Psoas muscle (tissue), 8 donors: Measurements from ENCODE around the gene FAT1. TPM values are rescaled to one million over a fixed set of nuclear protein-coding genes. Genes with fewer than 3 reads are reported as not detected.
"Not testable (repeated sequence)": the region's sequence is repeated elsewhere in the genome, so short reads cannot be mapped to it uniquely, and the experiment has no call there.

Experiments used
- ATAC-seq, 4 donors: fragments of 200-7000 bp; cut with Tn5 transposase; one replicate each; pipeline ENCODE4 v1.9.1; 2020; ENCODE audit warnings: moderate library complexity in 3 of 4, mild to moderate bottlenecking in 2 of 4
- DNase-seq, 2 donors: peaks; one replicate each; pipeline ENCODE4 v3.0.0-alpha.2; 2020
- H3K27ac ChIP-seq: fragments of 200-600 bp; one replicate; pipeline ENCODE4 v1.8.0; 2022
- H3K27me3 ChIP-seq, 3 donors: fragments of 200-600 bp in 1 of 3; one replicate each; pipeline versions ENCODE4 v1.6.1 to v1.8.0; 2013 to 2022; ENCODE audit warnings: low read length in 2 of 3, mild to moderate bottlenecking in 2 of 3, moderate library complexity in 1 of 3; ENCODE audit not compliant: insufficient read depth in 3 of 3
- H3K36me3 ChIP-seq, 2 donors: fragments of 200-600 bp in 1 of 2; one replicate each; pipeline versions ENCODE4 v1.6.1 to v1.8.0; 2013 to 2022; ENCODE audit warnings: low read depth in 1 of 2, mild to moderate bottlenecking in 1 of 2, moderate library complexity in 1 of 2; ENCODE audit not compliant: insufficient read depth in 1 of 2
- H3K4me1 ChIP-seq: fragments of 200-600 bp; one replicate; pipeline ENCODE4 v1.8.0; 2022
- H3K4me3 ChIP-seq: fragments of 200-600 bp; one replicate; pipeline ENCODE4 v1.8.0; 2022; ENCODE audit warnings: mild to moderate bottlenecking
- H3K9me3 ChIP-seq: fragments of 200-600 bp; one replicate; pipeline ENCODE4 v1.8.0; 2022
- WGBS, 3 donors: extraction: QIAGEN DNeasy Blood & Tissue Kit; methylation state at CpG; one replicate each; pipeline versions ENCODE4 v1.1.6 to v1.1.7; 2013; 5-methylcytosine and 5-hydroxymethylcytosine counted together
- intact Hi-C, 2 donors: fragments of 100-400 bp; cut with DNase I; formaldehyde crosslinking; loops; one replicate each; pipeline versions ENCODE4 v1.11.0 to v1.14.2; 2022
- polyA plus RNA-seq, 3 donors: library from polyadenylated mRNA; stranded (reverse); fragments of 200-250 nt; gene quantifications; one replicate each; pipeline ENCODE4 v1.2.3, GENCODE V29; 2013
- total RNA-seq, 4 donors: library from RNA; stranded (reverse); fragmentation: NEBNext Ultra II Directional in 2 of 4; extraction: Animal tissue kit (Norgen Biotek cat#: 25700) in 2 of 4; gene quantifications; one replicate each; pipeline versions ENCODE4 v1.2.1 to v1.2.4, GENCODE V29; 2021 to 2023
- TF ChIP-seq, protein P1 (sequence below): fragments of 200-600 bp; IDR thresholded peaks from one replicate; pipeline ENCODE4 v1.8.0; 2022; ENCODE audit warnings: antibody characterized with exemption
- donor health status: healthy with polysubstance abuse.
- donor health status: DM: no; HTN: no; CAD: no; lungs with moderate emphysema.
- donor health status: Bipolar disorder and iron deficiency.
- donor health status: healthy.
- donor health status: DM: yes; HTN: yes; CAD: no.
- donor health status: DM: no; HTN: no; CAD: no.
- donor health status: DM: no; HTN: no; CAD: no.
- donor health status: DM: yes; HTN: yes; CAD: no.

Gene FAT1
- total and polyA plus RNA-seq, 7 donors, result 1.8 to 11.5 (median 4.0) TPM

GRCh38 chr4:186764457-186764856, 40.8 kb upstream of the FAT1 start:
- no peaks in the 10 kb centered on the region for H3K27me3 ChIP-seq
- ATAC-seq (no peak), DNase-seq (no peak)
- no peaks in the 10 kb centered on the region for H3K36me3 ChIP-seq
- H3K4me3 ChIP-seq, result no peak overlapping the region
- no peaks in the 10 kb centered on the region for H3K9me3 ChIP-seq
- TF ChIP-seq, protein P1, sequence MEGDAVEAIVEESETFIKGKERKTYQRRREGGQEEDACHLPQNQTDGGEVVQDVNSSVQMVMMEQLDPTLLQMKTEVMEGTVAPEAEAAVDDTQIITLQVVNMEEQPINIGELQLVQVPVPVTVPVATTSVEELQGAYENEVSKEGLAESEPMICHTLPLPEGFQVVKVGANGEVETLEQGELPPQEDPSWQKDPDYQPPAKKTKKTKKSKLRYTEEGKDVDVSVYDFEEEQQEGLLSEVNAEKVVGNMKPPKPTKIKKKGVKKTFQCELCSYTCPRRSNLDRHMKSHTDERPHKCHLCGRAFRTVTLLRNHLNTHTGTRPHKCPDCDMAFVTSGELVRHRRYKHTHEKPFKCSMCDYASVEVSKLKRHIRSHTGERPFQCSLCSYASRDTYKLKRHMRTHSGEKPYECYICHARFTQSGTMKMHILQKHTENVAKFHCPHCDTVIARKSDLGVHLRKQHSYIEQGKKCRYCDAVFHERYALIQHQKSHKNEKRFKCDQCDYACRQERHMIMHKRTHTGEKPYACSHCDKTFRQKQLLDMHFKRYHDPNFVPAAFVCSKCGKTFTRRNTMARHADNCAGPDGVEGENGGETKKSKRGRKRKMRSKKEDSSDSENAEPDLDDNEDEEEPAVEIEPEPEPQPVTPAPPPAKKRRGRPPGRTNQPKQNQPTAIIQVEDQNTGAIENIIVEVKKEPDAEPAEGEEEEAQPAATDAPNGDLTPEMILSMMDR, result no peak
- H3K27ac ChIP-seq, result no peak overlapping the region
- no peaks in the 10 kb centered on the region for H3K4me1 ChIP-seq
- 93 to 96% (median 94%) methylated on average over 4 of the region's 4 CpGs for WGBS, 3 donors
- intact Hi-C loops, result no loop called here

DNA sequence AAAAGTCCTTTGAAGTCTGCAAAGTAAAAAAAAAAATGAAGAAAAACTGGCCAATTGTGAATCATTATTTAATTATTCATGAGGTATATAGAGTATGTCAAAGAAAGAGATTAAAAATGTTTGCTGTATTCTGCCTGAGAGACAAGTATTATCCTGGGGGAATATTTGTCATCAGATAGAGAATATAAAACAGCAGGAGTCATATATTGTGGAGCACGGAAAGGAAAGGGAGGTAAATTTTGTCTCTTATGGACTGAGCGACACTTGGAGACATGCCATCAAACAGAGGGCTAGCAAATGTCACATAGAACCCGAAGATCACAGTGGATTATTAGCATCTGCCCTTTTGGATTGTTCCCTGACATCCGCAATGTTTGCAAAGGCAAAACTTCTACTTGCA, 39.2 kb upstream of the FAT1 start:
- H3K27ac ChIP-seq, result no peak overlapping the region
- H3K9me3 ChIP-seq, result no peaks in the 10 kb centered on the region
- DNase-seq (no peak), ATAC-seq (no peak)
- H3K4me1 ChIP-seq, result no peaks in the 10 kb centered on the region
- intact Hi-C loops, result no loop called here
- H3K4me3 ChIP-seq, result no peak overlapping the region
- H3K36me3 ChIP-seq, result no peaks in the 10 kb centered on the region
- TF ChIP-seq, protein P1, result no peak
- H3K27me3 ChIP-seq, result no peaks in the 10 kb centered on the region
- WGBS, 3 donors, result 85 to 91% (median 88%) methylated on average over 4 of the region's 4 CpGs

GRCh38 chr4:186762361-186762760, 38.7 kb upstream of the FAT1 start:
- no peak for DNase-seq

DNA sequence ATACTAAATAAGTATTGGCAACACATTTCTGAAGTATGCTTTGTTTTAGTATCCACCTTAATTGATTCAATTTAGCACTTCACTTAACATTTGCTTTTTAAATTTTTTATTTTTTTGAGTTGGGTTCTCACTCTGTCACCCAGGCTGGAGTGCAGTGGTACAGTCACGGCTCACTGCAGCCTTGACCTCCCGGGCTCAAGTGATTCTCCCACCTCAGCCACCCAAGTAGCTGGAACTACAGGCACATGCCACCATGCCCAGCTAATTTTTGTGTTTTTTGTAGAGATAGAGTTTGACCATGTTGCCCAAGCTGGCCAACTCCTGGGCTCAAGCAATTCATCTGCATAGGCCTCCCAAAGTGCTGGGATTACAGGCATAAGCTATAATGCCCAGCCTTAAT, 38.3 kb upstream of the FAT1 start:
- H3K27me3 ChIP-seq, H3K36me3 ChIP-seq, H3K4me1 ChIP-seq, H3K9me3 ChIP-seq, ATAC-seq, H3K27ac ChIP-seq, intact Hi-C loops, DNase-seq, H3K4me3 ChIP-seq: not testable (repeated sequence)
- 67 to 77% (median 68%) methylated on average over 2 of the region's 2 CpGs for WGBS, 3 donors

More at GRCh38 chr4:186762361-186762760, 38.7 kb upstream of the FAT1 start:
- Histone ChIP-seq H3K4me3 (no peak overlapping the region), H3K9me3 (no peaks in the 10 kb centered on the region), H3K36me3 (no peaks in the 10 kb centered on the region), H3K4me1 (no peaks in the 10 kb centered on the region), H3K27ac (no peak overlapping the region), H3K27me3 (peaks cover 0 to 1% (median 0%) of the 10 kb centered on the region in 3 donors)
- no peak for ATAC-seq
- intact Hi-C loops, result no loop called here
- TF ChIP-seq, protein P1, result no peak
- WGBS, 3 donors, result 83 to 95% (median 84%) methylated on average over 2 of the region's 2 CpGs

- H3K4me1 ChIP-seq, result no peaks in the 10 kb centered on the region
- intact Hi-C loops, result no loop called here
- WGBS, 3 donors, result 33 to 47% (median 37%) methylated on average over 3 of the region's 3 CpGs
- H3K27ac ChIP-seq, result no peak overlapping the region
- no peaks in the 10 kb centered on the region for H3K9me3 ChIP-seq
- no peak overlapping the region for H3K4me3 ChIP-seq
- DNase-seq (no peak), ATAC-seq (no peak)
- TF ChIP-seq, protein P1, result no peak
- peaks cover 0 to 2% (median 0%) of the 10 kb centered on the region in 3 donors for H3K27me3 ChIP-seq
- H3K36me3 ChIP-seq, result no peaks in the 10 kb centered on the region
Observed at GRCh38 chr4:186761393-186761792, 37.7 kb upstream of the FAT1 start.
